Stimulated activated CD8-positive, alpha-beta memory T cell treated with anti-CD3 and anti-CD28 coated beads, Interleukin-15, amount 100 ng/mL, for 4 hours (primary cell): ENCODE results near the gene WWC2.

Experiments used
- DNase-seq, 2 donors: peaks; one replicate each; pipeline ENCODE4 v3.0.0-alpha.2; 2020; ENCODE audit warnings: low read depth in 2 of 2

The WWC2 gene

DNA sequence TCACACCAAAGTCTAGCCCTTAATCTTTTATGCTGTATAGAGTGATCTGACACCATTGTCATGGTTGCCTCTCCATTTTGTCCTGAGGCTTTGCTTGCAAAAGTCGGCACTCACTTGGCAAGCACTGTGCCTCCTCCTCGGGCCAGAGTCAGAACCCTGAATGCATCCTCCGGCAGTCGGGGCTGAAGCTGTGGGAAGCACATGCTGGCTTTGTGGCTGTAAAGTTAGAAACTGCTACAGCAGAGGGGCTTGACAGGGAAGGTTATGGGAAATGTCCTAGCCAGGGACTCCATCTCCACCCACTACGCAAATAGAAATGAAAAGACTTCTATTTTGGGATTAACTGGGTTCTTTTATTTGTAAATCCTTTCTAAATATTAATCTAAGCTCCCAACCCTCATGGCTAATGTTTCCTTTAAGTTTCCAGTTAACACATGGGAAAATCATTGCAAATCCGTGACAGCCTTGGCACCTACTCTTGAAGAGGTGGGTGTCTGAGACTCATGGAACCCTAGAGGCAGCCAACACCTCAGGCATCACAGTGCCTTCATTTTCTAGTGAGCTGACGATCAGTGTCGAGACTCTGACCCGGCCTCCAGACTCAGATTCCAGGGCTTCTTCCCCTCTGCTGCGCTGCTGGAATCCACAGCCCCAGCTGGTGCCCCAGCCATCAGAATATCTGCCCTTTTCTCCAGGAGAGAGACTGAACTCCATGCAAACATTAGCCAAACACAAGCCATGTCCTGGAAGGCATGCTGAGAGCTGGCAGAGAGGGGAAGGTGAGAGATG lies 231.1 kb downstream of the WWC2 start:
- DNase-seq, result no peak

DNA sequence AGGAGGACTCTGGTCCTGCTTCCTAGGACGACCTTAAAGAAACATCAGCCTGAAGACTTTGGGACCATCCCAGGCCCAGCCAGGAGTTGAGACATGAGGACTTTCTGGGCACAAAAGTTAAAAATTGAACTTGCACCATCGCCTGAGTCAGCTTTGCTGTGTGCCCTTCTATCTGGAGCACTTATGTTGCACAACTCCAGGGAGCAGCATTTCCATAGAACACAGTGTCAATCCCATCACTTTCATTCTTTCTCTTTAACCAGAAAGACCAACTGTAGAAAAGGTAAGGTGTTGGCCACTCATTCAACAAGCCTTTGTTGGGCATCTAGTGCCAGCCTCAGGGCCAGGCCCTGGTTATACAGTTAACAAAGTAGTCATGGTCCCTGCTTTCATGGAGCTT lies 231.8 kb downstream of the WWC2 start:
- no peak for DNase-seq

DNA sequence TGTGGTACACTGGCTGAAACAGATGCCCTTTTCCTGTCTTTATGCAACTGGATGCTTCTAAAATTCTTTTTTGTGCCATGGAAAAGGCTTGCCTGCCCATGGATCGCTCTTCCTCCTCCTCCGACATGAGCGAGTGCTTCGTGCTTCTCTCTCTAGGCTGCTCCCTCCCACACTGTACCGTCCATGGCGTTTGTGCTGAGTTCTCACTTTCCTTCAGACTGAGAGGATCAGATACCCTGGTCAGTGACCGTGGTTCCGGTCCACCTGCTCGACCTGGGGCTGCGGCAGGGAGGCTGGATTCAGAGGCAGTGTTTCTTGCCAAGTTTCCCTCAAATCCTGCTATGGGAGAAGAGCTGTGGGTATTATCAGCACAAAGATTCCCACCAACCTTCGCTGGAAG lies 233.4 kb downstream of the WWC2 start:
- DNase-seq, result no peak

DNA sequence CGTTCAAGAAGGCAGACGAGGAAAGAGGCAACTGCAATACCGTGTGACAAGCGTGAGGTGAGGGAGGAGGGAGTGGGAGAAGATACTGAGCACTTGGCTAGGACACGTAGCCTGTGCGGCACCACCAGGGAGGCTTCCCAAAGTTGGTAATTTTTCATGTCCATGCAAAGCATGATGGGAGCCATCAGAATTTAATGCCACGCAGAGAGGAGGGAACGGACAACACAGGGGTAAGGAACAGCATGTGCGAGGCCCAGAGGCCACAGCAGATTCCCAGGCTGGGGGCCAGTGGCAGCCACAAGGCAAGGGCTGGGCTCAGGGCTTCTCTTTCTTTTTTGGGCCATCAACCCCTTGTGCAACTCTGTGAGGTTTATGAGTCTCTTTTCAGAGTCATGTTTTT lies 234.1 kb downstream of the WWC2 start:
- DNase-seq, result no peak

DNA sequence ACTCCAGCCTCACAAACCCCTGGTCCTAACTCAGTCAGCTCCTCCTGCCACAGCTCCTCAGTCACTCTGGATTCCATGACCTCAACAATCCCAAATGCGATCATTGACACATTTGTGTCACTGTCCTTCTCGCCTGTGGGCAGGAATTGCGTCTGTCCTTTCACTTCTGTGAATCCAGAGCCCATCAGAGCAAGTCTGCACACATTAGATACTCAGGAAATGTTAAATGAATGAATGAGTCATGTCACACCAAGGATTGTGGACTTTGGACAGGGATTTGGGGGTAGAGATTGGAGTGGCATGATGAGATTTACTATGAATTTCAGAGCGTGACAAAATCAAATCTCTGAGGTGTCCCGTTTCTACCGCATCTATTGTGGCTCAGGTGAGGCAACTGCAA lies 234.9 kb downstream of the WWC2 start:
- DNase-seq, result no peak

DNA sequence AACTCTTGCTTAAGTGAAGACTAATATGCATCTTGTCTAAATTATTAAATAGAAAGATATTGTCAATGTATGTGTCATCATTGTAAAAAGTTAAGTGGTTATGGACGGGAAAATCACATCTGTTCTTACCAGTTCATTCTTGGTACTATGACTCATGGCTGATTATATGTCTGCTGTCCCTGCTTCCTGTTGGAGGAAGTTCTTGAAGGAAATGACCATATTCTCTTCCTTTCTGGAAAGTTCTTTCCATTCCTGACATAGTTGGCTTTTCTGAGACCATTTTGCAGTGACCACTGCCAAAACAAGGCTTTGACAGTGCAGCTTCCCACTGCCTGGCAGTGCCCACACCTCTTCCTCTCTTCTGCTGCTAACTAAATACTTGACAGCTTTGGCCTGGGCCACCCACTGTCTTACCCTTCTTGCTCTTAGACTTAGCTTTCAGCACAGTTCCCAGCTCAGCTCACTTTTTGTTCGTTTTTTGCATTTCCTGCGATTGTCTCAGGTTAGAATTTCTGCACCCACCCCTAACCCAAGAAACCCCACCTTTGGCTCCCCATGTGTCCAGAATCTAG lies 236.4 kb downstream of the WWC2 start:
- no peak for DNase-seq

DNA sequence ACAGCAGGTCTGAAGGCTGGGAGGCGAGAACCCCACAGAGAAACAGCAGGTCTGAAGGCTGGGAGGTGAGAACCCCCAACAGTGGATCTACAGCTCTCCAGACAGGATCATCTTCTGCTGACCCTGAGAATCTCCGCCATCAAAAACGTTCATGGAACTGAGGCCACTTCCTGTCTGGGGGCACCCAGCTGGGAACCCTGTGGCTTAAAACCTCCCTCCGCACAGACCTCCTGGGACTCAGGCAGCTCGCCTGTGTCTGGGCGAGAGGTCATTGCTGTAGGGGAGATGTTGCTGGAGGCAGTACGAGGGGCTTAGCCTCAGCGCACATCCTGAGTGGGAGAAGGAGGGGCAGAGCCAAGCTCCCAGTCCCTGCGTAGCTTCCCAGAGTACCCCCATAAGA lies 238.3 kb downstream of the WWC2 start:
- no peak for DNase-seq

DNA sequence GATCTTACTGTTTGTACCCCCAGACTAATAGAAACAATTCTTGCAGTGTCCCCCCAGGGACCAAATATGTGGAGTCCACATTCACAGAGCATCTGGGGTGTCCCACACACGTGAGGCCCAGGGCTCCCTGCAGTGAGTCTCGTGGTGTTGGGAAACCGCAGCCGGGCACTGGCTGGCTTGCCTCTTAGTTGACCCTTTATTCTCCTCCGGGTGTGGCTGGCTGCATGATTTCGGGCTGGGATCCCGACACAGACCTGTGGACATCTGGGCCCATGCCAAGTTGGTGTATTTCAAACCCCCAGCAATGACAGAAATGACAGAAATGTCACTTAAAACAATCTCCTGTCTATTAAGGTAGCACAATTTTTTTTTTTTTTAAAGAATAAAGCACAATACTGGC lies 238.8 kb downstream of the WWC2 start:
- DNase-seq, result no peak

DNA sequence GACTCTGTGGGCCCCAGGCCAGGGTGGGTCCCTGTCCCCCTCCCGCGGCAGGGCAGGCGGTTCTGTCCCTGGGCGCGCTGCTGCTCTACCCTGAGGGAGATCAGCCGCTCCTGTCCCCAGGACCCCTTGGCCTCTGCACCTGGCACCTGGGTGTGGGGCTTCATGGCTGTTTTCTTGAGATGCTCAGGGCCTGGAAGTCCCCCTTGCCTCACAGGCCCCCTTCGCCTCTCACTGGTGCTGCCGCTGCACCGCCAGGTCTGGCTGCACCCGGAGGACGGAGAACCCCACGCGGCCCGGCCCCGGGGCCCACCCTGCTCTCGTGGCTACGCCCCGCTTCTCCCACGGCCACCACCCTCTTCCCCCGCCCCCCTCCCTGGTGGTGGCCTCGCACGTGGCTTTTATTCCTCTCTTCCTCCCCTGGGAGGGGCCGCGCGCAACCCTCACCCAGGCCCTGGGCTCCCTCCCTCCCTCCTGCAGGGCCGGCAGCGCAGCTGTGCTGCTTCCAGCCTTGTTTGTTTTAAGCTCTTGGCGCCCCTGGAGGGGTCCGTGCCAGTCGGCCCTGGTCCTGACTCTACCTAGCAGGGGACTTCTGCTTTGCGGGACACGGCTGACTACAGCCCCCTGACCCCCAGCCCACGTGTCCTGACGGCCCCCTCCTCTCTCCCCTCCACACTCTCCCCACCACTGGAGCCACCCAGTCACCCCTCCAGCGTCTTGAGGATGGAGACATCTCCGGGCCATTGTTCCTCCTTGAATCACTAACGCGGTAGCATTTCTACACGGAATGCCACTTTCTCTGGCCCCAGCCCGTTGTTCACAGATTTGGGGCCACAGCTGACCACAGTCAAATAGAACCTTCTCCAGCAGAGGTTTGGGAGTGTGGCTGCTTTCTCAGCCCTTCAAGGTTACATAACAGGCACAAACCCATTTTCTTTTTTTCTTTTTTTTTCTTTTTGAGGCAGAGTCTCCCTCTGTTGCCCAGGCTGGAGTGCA lies 243.8 kb downstream of the WWC2 start:
- no peak for DNase-seq

DNA sequence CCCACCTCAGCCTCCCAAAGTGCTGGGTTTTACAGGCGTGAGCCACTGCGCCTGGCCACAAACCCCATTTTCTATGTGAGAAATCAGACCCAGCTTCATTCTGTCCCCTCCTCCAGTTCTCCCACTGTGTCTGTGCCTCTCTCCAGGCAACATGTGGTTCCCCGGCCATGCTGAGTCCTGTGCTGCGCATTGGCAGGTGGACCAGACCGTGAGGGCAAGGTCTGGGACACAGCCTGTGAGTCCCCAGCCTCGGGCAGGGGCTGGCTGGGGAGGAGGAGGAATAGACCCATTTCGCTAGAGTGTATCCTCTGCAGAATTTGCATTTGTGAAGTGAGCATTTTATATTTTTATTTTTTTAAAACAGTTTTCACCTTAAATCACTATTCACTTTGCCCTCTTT lies 244.7 kb downstream of the WWC2 start:
- DNase-seq, result no peak

DNA sequence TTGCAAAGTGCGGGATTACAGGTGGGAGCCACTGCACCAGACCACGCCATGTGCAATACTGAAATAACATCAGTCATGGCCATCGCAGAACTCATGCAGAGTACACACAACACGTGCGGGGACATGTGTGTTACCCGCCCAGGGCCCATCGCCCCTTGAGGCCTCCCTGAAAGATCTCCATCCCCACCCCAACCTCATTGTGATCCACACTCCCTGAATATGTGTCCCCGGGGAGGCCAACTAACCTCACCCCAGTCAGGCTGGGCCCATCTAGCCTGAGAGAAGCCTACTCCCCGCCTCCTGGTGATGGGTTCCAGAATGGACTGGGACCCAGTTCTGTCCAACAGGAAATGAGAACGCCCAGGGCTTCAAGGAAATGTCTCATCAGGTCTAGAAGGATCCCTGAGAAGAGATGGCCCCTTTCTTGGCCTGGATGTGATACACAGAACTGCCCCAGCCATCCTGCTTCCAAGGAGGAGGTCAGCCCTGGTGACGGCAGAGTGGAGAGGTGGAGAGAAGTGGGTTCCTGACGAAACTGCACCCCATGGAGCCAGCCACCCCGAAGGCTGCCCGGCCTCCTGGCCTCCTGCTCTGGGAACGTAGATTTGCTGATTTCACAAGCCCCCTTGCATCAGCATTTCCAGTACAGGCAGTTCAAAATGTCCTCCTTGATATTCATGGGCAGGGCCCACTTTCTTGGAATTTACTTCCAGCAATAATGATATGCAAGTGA lies 245.6 kb downstream of the WWC2 start:
- no peak for DNase-seq

DNA sequence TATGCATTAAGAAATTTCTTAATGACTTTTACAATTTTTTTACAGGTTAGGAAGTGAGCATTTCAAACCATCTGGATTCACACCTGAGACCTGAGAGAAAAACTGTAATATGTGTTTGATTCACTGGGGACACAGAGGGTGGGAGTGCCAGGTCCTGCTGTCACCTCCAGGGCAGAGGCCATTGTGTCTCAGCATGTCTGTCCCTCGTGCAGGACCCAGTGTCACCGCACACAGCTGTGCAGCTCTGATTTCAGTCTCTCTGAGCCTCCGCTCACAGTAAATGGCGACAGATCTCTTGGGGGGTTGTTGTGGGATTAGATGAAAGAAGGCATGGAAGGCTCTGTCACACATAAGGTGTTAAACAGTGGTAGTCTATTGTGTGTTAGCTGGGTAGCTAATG lies 246.2 kb downstream of the WWC2 start:
- DNase-seq, result no peak

DNA sequence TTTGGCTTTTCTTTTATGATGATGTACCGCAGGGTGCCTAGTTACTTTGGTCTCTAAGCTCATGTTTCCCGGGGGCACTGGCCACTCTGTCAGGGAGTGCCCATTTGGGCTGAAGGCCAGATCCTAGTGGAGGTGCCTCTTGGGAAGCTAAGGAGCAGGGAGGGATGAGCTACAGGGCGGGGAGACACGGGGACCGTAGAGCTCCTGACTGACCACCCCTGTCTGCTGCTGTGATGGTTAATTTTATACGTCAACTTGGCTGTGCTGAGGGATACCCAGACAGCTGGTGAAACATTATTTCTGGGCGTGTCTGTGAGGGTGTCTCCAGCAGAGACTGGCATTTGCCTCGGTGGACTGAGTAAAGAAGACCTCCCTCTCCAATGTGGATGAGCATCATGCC lies 248.1 kb downstream of the WWC2 start:
- no peak for DNase-seq

DNA sequence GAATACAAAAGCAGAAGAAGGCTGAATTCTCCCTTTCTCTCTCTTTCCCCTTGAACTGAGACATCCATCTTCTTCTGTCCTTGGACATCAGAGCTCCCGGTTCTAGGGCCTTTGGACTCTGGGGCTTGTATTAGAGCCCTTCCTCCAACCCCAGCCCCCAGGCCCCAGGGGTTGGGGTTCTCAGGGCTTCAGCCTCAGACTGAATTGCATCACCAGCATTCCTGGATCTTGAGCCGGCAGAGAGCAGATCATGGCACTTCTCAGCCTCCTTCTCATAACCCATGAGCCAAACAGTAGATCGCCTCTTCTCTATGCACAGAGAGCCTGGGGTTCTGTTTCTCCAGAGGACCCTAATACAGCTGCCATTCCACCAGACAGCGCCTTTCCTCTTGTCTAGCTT lies 248.5 kb downstream of the WWC2 start:
- DNase-seq, result no peak

DNA sequence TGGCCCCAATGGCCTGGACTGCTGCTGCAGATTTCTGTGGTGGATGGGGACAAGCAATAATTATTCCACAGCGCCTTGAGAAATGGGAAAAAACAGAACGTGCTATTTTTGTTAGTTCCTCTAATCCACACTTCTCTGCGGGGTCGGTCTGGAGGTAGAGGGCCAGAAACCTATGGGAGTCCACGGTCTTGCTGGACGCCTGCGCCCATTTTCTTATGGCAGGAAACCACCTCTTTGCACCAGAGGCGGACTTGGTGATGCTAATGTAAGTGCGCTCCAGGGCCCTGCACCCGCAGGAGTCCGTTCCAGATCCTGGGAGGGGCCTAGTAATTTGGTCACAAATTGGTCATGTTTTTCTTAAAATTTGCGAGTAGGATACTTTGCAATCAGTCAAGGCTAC lies 249.1 kb downstream of the WWC2 start:
- no peak for DNase-seq

DNA sequence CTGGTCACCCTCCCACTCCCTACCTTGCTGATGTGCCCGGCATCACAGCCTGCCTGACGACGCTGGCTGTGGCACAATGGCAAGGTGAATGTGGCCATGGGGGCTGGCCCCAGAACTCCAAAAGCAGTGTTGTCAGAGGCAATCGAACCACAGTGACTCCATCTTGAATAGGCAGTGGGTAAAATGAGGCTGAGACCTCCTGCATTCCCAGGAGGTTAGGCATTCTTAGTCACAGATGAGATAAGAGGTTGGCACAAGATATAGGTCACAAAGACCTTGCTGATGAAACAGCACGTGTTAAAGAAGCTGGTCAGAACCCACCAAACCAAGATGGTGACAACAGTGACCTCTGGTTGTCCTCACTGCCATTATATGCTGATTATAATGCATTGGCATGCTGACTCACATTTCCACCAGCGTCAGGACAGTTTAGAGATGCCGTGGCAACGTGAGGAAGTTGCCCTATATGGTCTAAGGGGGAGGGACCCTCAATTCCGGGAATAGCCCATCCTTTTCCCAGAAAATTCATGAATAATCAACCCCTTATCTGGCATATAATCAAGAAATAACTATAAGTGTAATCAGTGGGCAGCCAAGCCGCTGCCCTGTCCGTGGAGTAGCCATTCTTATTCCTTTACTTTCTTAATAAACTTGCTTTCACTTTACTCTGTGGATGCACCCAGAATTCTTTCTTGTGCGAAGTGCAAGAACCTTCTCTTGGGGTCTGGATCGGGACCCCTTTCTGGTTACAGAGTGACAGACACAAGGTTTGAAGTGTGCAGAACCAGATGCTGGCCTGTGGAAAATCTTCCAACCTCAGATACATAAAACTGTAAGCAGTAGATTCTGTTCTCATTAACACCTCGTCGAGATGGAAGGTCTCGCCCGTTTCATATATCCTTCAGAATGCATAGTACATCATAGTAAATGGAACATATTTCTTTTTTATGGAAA lies 249.9 kb downstream of the WWC2 start:
- no peak for DNase-seq

DNA sequence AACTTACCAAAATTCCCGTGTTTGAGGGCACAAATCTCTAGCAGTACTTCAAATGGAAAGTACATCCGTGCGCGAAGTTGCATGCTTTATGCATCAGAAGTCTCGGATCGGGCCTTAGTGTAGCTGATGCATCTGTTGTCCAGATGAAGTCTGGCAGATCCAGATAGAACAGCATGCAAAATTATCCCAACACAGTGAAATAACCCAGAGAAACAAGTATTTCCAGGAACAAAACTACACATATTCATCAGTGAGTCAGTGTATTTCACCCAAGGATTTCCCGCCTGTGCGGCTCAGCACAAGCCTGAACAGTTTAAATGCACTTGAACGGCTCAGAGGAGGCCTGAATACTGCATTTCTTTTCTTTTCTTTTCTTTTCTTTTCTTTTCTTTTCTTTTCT lies 250.6 kb downstream of the WWC2 start:
- no peak for DNase-seq

DNA sequence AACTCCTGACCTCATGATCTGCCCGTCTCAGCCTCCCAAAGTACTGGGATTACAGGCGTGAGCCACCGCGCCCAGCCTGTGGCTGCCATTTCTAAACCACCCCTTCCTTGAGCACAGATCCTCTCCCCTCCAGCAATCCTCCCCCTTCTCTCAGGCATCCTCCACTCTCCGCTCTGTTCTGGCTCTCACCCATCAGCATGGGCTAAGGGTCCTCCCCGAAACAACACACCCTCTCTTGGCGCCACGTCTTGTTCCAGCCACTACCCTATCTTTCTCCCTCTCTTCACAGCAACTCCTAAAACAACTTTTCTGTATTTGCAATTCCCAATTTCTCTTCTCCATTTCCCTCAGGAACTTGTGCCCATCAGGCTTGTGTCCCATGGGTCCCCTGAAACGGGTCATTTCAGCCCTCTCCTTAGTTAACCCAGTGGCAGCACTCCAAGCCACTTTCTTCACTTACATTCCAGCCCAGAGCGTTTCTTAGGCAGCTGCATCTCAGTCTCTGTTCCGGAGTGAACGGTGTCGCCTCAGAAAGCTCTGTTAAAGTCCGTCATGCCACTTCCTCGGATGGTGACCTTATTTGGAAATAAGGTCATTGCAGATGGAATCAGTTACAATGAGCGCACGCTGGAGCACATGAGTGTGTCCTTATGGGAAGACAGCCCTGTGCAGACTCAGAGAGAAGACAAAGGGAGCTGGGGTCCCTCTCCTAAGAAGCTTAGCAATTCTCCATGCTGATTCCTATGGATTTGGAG lies 251.4 kb downstream of the WWC2 start:
- no peak for DNase-seq

DNA sequence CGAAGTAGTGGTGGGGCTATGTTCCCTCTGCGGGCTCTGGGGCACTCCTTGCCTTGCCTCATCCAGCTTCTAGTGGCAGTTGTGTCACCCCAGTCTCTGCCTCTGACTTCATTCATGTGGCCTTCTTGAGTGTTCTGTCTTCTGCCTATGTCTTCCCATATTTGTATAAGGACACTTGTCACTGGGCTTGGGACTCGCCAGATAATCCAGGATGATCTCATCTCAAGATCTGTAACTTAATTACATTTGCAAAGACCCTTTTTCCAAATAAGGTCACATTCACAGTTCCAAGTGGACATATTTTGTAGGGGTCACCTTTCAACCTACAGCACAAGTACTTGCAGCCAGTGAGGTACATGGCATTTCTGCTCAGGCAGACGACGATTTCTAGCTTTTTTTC lies 253.5 kb downstream of the WWC2 start:
- DNase-seq, result no peak

DNA sequence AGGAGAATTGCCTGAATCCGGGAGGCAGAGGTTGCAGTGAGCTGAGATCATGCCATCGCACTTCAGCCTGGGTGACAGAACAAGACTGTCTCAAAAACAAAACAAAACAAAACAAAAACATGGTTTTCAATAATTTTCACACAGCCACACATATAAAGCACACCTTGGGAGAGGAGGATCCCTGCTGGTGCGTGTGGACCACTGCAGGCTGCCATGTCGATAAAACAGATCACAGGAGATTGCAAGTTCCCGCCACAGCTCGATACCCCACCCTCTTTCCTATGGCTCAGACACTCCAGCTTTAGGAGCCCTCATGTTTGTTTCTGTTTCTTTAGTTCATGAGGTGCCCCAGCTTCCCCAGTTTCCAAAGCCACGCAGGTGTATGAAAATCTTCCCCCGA lies 254.5 kb downstream of the WWC2 start:
- no peak for DNase-seq
